Activated CD8-positive, alpha-beta memory T cell treated with anti-CD3 and anti-CD28 coated beads for 1 hour (primary cell): ENCODE results near the gene ZNF331.
"Not testable (repeated sequence)": the region's sequence is repeated elsewhere in the genome, so short reads cannot be mapped to it uniquely, and the experiment has no call there.

Source experiments
- DNase-seq, 2 donors: peaks; one replicate each; pipeline ENCODE4 v3.0.0-alpha.2; 2020; ENCODE audit warnings: low read depth in 1 of 2; ENCODE audit errors: extremely low read depth in 1 of 2

ZNF331 gene

DNA sequence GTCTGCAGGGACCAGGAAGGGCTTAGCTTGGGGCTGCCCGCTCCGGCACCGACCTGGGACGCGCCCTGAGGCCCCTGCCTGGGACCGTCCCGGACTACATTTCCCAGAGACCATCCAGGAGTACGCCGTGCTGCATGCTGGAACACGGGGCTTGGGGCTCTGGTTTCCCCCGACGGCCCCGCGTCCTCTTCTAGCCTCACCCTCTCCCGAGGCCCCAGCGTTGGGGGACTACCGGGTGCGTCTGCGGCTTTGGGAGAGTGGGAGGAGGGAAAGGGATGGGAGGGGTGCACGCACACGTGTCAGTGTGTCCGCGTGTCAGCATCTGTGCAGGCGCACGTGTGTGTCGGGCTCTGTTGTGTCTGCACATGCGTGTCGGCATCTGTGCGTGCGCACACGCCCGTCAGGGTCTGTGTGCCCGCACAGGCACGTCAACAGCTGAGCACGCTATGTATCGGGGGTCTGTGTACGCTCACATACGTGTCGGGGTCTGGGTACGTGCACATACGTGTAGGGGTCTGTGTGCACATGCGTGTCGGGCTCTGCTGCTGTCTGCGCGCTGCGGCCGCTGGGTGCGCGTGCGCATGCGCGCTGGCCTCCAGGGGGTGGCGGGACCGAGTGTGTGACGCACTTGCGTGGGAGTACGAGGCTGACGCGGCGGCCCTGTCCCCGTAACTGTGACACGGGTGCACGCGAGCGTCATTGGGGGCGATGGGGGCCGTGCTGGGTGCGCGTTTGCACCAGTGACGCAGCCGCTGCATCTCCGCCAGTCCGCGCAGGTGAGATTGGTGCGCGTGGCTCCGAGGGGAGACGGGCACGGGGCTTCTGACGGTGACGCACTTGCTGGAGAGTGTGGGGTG, at the start of gene ZNF331:
ZNF331 (plus strand) TSS at position 625 of the 857 bp plus-strand sequence. CDS start 31,232 bp downstream, outside the sequence.
- peak; percentile 81 to 89 for DNase-seq

- DNase-seq, result no peak
Measured at GRCh38 chr19:53492153-53492552, 45.8 kb upstream of the ZNF331 start.

- DNase-seq, result not testable (repeated sequence)
Measured at GRCh38 chr19:53497311-53498023, 40.5 kb upstream of the ZNF331 start.

GRCh38 chr19:53498024-53498395, 39.9 kb upstream of the ZNF331 start:
- DNase-seq, result not testable (repeated sequence)

- DNase-seq, result not testable (repeated sequence)
Measured at GRCh38 chr19:53503151-53503550, 34.8 kb upstream of the ZNF331 start.

DNA sequence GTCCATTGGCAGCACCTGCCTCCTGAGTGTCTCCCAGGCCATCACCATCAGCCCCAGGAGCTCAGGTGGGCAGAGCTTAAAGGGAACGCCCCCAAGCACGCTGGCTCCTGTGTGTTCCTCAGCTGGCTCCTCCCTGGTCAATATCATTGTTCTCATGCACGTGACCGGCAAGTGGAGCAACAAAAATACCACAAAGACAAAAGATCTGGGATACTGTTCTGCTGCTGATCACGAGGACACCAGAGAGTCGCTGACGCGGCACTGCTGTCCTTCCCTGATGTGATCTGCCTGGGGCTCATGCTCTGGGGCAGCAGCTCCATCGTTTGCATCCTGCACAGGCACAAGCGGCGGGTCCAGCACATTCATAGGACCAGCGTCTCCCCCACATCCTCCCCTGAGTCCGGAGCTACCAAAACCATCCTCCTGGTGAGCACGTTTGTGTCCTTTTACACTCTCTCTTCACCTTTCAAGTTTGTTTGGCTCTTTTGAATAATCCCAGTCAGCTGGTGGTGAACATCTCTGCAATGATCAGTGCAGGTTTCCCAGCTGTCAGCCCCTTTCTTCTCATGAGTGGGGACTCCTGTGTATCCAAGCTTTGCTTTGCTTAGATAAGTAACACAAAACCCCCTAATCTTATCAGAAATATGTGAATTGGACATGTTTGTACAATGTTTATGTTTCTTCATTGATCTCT, 34.1 kb upstream of the ZNF331 start:
- DNase-seq, result not testable (repeated sequence)

DNA sequence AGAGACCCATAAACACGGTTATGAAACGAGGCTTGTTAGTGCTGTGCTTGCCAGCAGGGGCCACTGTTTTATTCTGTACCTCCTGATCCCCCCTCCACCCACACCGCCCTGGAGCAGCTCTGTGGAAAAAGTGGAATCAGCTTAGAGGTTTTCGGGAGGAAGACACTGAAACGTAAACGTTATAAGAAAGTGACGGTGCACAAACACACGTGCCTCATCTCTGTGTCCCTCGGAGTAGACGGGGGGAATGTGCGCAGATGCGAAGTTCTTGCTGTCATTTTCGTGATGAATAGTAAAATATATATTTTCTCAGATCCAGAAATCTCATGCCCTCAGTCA, 33.6 kb upstream of the ZNF331 start:
- not testable (repeated sequence) for DNase-seq

GRCh38 chr19:53504885-53505284, 33.1 kb upstream of the ZNF331 start:
- no peak for DNase-seq

- no peak for DNase-seq
Measured at GRCh38 chr19:53506728-53507127, 31.2 kb upstream of the ZNF331 start.

DNA sequence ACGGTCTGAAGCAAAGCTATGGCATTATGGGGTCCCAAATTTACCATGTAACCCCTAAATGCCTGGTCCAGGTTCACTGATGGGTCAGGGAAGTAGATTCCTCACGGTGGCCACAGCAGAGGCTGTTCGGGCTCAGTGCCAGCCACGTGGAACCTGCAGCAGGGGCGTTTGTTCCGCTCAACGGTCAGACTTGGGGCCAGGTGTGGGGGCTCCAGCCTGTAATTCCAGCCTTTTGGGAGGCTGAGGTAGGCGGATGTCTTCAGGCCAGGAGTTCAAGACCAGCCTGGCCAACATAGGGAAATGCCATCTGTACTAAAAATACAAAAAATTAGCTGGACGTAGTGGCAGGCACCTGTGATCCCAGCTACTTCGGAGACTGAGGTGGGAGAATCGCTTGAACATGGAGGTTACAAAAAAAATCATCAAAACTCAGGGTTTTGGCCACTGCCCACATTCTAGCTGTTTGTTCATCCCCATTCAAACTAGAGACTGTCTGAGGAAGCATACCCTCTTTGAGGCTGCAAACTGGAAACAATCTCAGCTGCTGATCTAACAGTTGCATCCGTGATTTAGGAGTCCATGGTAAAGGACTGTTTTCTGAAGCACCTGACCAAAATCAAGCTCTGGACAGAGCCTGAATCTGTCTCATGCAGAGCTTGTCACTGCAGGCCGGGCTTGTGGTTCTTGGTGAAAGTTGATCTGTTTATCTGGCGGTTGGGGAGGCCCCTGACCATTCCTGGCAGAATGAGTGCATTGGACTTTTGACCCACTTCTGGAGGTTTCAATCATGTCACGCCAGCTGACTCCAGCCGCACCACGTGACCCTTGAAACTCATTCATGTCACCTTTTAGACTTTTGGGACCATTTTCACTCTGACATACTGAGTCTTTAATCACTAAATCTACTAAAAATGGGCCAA, 30.2 kb upstream of the ZNF331 start:
- DNase-seq, result no peak

DNA sequence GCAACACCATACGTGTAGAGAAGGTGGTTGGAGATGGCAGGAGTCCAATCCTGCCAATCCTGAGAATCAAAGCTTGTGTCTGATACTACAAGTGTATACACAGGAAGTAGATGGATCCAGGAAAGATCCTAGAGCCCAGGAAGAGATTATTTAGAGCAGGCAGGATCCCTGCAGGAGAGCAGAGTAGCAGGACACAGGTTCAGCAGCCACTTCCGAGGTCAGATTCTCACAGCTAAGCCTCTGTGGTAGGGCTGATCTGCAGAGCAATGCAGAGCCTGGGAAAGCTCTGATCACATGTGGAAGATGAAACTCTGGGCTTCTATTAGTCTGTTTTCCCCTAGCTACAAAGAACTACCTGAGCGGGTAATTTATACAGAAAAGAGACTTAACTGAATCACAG, 28.5 kb upstream of the ZNF331 start:
- no peak for DNase-seq

GRCh38 chr19:53509845-53510244, 28.1 kb upstream of the ZNF331 start:
- no peak for DNase-seq

DNA sequence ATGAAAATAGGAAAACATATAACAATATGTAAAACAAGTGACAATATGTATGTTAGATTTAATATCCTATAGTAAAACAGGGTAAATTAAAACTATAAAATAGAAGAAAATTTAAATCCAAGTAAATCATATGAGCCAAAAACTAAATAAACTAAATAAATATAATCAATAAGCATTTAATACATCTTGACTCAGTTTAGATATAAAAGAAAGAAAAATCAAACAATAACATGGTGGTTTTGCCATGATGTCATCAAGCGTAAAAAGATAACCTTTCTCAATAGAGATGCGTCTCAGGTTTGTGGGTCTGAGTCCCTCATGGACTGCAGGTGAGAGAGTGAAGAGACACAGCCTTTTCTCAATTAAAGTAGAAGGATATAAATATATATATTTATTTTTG, 26.6 kb upstream of the ZNF331 start:
- DNase-seq, result no peak

DNA sequence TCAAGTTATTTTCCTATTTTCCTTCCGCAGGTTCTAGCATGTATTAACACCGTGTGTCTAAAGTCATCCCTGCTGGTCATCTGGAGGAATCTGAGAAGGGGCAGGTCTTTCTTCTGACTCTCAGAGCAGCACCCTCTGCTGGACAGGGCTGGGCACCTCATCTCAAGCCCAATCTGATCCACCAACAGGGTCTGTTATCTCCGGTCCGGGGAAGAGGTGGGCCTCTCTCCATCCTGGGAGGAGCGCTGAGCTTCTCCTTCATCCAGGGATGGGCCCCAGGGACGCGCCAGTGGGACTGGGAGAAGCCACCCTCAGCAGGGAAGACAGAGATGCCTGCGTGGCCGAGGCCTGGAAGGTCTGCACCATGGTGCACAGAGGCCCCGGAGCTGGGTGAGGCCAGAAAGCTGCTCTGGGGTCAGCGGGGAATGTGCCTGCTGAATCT, 26.0 kb upstream of the ZNF331 start:
- DNase-seq, result peak in 1 of 2 donors; percentile 22

- not testable (repeated sequence) for DNase-seq
Measured at GRCh38 chr19:53515047-53515446, 22.9 kb upstream of the ZNF331 start.

- DNase-seq, result no peak
Measured at GRCh38 chr19:53517114-53517741, 20.7 kb upstream of the ZNF331 start.

DNA sequence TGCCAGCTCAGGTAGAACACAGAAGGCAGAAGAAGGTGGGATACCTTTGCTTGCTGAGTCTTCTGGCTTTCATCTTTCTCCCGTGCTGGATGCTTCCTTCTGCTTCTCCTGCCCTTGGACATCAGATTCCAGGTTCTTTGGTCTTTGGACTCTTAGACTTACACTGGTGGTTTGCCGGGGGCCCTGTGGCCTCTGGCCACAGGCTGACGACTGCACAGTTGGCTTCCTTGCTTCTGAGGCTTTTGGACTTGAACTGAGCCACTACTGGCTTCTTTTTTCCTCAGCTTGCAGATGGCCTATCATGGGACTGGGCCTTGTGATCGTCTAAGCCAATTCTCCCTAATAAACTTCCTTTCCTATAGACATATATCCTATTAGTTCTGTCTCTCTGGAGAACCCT, 19.8 kb upstream of the ZNF331 start:
- DNase-seq, result no peak

DNA sequence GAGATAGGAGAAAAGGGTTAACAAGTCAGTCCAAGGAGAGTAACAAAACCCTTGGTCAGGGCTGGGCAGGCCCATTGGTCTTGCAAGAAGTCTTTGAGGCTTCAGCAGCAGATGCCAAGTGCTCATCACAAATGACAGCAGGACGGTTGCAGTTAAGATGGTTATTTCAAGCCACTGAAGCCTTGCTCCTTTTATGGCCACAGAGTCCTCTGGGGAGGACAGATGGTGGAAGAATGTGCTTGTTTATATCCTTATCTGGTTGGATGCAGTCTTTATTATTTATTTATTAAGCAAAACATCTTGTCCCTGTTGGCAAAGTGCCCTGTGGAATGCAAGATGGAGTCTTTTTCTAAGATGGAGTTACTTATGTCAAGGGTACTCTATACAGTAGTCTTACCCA, 19.2 kb upstream of the ZNF331 start:
- DNase-seq, result no peak

DNA sequence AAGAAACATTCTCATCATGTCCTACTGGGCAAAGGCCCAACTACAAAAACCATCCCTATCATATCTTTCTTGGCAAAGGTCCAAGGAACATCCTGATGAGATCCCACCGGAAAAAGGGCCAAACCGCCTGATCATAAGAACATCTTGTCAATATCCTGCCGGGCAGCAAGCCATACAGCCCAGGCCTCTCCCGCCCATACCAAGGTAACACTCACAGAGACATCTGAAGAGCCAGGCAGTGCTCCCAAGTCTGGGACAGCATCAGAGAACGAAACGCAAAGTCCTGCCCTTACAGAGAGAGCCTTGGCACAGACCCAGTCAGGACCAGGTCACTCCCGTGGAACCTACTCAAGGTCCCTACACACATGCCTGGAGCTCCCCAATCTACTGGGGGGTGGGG, 18.5 kb upstream of the ZNF331 start:
- DNase-seq, result no peak

- no peak for DNase-seq
Measured at GRCh38 chr19:53520163-53520546, 17.8 kb upstream of the ZNF331 start.
